Measurements from ENCODE around the gene GZMB.

DNA sequence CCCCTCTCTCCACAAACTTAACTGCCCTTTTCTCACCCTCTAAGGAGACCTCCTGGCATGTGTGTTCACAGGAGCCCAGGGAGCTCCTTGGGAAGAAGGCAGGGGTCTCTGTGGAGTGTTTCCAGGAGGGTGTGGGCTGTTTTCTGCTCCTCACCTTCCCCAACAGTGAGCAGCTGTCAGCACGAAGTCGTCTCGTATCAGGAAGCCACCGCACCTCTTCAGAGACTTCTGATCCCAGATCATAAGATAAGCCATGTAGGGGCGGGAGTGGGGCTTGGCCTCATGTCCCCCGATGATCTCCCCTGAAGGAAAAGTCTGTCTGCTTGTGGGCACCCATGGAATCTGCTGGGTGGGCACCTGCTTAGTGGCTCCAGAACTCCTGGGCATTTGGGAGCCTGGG is 1.2 kb downstream of the GZMB start:
- TF ChIP-seq, protein P1, sequence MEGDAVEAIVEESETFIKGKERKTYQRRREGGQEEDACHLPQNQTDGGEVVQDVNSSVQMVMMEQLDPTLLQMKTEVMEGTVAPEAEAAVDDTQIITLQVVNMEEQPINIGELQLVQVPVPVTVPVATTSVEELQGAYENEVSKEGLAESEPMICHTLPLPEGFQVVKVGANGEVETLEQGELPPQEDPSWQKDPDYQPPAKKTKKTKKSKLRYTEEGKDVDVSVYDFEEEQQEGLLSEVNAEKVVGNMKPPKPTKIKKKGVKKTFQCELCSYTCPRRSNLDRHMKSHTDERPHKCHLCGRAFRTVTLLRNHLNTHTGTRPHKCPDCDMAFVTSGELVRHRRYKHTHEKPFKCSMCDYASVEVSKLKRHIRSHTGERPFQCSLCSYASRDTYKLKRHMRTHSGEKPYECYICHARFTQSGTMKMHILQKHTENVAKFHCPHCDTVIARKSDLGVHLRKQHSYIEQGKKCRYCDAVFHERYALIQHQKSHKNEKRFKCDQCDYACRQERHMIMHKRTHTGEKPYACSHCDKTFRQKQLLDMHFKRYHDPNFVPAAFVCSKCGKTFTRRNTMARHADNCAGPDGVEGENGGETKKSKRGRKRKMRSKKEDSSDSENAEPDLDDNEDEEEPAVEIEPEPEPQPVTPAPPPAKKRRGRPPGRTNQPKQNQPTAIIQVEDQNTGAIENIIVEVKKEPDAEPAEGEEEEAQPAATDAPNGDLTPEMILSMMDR (conservative IDR thresholded peaks at IDR 0.05; ENCODE audit: low read depth, low read length) = no peak
- TF ChIP-seq EZH2 (IDR thresholded peaks at IDR 0.05; ENCODE audit: borderline replicate concordance, low read depth, low read length, poor library complexity, severe bottlenecking) = no peak
